ENCODE data around the gene MAG.

The MAG gene

GRCh38 chr19:35265126-35265899 is 26.6 kb upstream of the MAG start:
- DNase-seq (ENCODE audit: low read depth): no peak

GRCh38 chr19:35265900-35266519 is 26.0 kb upstream of the MAG start:
- DNase-seq (ENCODE audit: low read depth): no peak

GRCh38 chr19:35266520-35267352 is 25.2 kb upstream of the MAG start:
- DNase-seq (ENCODE audit: low read depth): no peak

- DNase-seq (ENCODE audit: low read depth): peak; percentile 28
Measured at GRCh38 chr19:35267353-35267817, 24.6 kb upstream of the MAG start.

- DNase-seq (ENCODE audit: low read depth): peak; percentile 66
Measured at GRCh38 chr19:35267818-35268535, 24.0 kb upstream of the MAG start.

- DNase-seq (ENCODE audit: low read depth): peak; percentile 55
Measured at GRCh38 chr19:35268536-35269437, 23.2 kb upstream of the MAG start, which contains the start of gene USF2. Gene USF2 (plus strand): TSS chr19:35268962. CDS start chr19:35269102, 140 bp downstream.

GRCh38 chr19:35269438-35270117 is 22.4 kb upstream of the MAG start:
- DNase-seq (ENCODE audit: low read depth): peak; percentile 63

GRCh38 chr19:35270381-35270811 is 21.6 kb upstream of the MAG start:
- no peak for DNase-seq (ENCODE audit: low read depth)

- DNase-seq (ENCODE audit: low read depth): no peak
Measured at GRCh38 chr19:35271546-35271945, 20.4 kb upstream of the MAG start.

- DNase-seq (ENCODE audit: low read depth): no peak
Measured at GRCh38 chr19:35272122-35272719, 19.7 kb upstream of the MAG start.

- no peak for DNase-seq (ENCODE audit: low read depth)
Measured at GRCh38 chr19:35272954-35273649, 18.9 kb upstream of the MAG start.

GRCh38 chr19:35273686-35274259 is 18.2 kb upstream of the MAG start:
- DNase-seq (ENCODE audit: low read depth): no peak

- DNase-seq (ENCODE audit: low read depth): no peak
Measured at GRCh38 chr19:35274323-35274722, 17.6 kb upstream of the MAG start.

GRCh38 chr19:35276706-35277281 is 15.2 kb upstream of the MAG start:
- DNase-seq (ENCODE audit: low read depth): no peak

GRCh38 chr19:35278578-35279284 is 13.2 kb upstream of the MAG start:
- no peak for DNase-seq (ENCODE audit: low read depth)

- DNase-seq (ENCODE audit: low read depth): no peak
Measured at GRCh38 chr19:35279374-35279773, 12.6 kb upstream of the MAG start.

GRCh38 chr19:35279985-35280821 is 11.8 kb upstream of the MAG start:
- DNase-seq (ENCODE audit: low read depth): no peak
